ENCODE results near the gene RXRB.

RXRB gene

GRCh38 chr6:33175436-33176069, 24.9 kb downstream of the RXRB start:
- DNase-seq (ENCODE audit: low spot score) = no peak

- DNase-seq (ENCODE audit: low spot score) = no peak
Measured at GRCh38 chr6:33174784-33175183, 25.7 kb downstream of the RXRB start.

GRCh38 chr6:33173535-33174180, 26.8 kb downstream of the RXRB start:
- no peak for DNase-seq (ENCODE audit: low spot score)

GRCh38 chr6:33172688-33173534, 27.6 kb downstream of the RXRB start:
- no peak for DNase-seq (ENCODE audit: low spot score)

GRCh38 chr6:33171880-33172687, 28.4 kb downstream of the RXRB start:
- DNase-seq (ENCODE audit: low spot score) = no peak

- DNase-seq (ENCODE audit: low spot score) = no peak
Measured at GRCh38 chr6:33171016-33171879, 29.2 kb downstream of the RXRB start.

GRCh38 chr6:33170176-33171015, 30.1 kb downstream of the RXRB start:
- no peak for DNase-seq (ENCODE audit: low spot score)

- DNase-seq (ENCODE audit: low spot score) = no peak
Measured at GRCh38 chr6:33169291-33170175, 30.9 kb downstream of the RXRB start.

GRCh38 chr6:33168639-33169038, 31.8 kb downstream of the RXRB start:
- no peak for DNase-seq (ENCODE audit: low spot score)

GRCh38 chr6:33168284-33168601, 32.2 kb downstream of the RXRB start:
- DNase-seq (ENCODE audit: low spot score) = no peak

- peak; percentile 34 for DNase-seq (ENCODE audit: low spot score)
Measured at GRCh38 chr6:33167374-33168283, 32.8 kb downstream of the RXRB start.

GRCh38 chr6:33166811-33167210, 33.7 kb downstream of the RXRB start:
- no peak for DNase-seq (ENCODE audit: low spot score)

- no peak for DNase-seq (ENCODE audit: low spot score)
Measured at GRCh38 chr6:33166363-33166762, 34.1 kb downstream of the RXRB start.

GRCh38 chr6:33165581-33166258, 34.7 kb downstream of the RXRB start:
- DNase-seq (ENCODE audit: low spot score) = no peak

- DNase-seq (ENCODE audit: low spot score) = no peak
Measured at GRCh38 chr6:33164665-33165373, 35.6 kb downstream of the RXRB start.

GRCh38 chr6:33164176-33164575, 36.3 kb downstream of the RXRB start:
- DNase-seq (ENCODE audit: low spot score) = no peak

GRCh38 chr6:33163540-33163939, 36.9 kb downstream of the RXRB start:
- DNase-seq (ENCODE audit: low spot score) = no peak

Measured in ecto neural progenitor cell (in vitro differentiated cells).